NCI-H1105 treated with DMSO at 0.1 percent for 48 hours (cell line): ENCODE measurements around the gene TECRL.

Experiments
- DNase-seq: peaks from one replicate; lab custom pipeline; 2025; lab: John Stamatoyannopoulos, UW

TECRL gene, protein sequence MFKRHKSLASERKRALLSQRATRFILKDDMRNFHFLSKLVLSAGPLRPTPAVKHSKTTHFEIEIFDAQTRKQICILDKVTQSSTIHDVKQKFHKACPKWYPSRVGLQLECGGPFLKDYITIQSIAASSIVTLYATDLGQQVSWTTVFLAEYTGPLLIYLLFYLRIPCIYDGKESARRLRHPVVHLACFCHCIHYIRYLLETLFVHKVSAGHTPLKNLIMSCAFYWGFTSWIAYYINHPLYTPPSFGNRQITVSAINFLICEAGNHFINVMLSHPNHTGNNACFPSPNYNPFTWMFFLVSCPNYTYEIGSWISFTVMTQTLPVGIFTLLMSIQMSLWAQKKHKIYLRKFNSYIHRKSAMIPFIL

DNA sequence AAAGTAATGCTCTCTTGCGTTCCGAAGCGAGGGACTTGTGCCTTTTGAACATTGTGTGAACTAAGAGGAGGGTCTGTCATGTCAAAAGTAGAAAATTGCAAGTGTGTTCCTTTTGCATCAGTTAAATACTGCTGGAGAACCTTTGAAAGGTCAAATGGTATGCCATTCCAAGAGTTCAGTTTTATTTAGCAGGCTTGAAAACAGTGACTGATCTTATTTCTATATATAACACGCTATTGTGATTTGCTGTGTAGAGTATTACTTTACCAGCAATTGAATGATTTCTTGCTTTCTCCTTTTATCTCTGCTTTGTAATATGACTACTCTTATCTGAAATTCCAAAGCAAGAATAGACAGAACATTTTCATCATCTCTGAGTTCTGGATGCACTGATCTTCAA lies at the start of gene TECRL:
TECRL (minus strand) TSS at position 151 of the 400 bp plus-strand sequence; CDS start at position 52, 99 bp downstream.
- DNase-seq: no peak

DNA sequence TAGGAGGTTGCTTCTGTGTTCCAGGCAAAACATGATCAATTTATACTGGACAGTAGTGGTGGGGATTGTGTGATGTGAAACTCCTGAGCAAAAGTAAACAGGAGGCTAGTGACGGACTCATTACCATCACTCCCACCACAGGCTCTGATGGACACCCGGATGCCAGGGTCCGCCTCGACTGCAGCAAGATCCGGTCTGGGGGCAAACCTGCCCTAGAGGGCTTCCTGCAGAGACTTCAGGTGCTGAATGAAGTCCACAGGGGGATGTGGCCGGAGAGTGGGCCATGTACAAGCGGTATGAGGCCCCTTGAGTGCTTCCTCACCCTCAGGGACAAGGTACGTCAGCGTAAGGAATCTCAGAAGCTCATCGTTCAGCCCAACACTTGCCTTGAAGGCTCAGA lies 23.4 kb upstream of the TECRL start:
- no peak for DNase-seq

DNA sequence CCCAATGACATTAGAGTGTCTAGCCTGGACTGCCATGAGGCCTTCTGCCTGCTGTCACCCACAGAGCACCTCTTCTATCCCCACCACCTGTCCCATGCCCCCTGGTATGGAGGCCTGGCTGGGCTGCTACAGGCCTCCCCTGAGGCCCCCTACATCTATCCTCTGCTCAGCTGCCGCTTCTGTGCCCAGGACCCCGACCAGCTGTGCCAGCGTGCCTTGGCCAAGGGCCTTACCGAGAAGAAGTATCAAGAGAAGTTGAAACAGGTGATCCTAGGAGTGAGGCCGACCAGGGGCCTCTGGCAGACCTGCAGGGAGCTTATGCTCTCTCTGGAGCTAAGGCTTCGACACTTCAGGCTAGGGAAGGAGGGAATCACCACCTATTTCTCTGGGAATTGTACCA lies 21.7 kb upstream of the TECRL start:
- DNase-seq: no peak

DNA sequence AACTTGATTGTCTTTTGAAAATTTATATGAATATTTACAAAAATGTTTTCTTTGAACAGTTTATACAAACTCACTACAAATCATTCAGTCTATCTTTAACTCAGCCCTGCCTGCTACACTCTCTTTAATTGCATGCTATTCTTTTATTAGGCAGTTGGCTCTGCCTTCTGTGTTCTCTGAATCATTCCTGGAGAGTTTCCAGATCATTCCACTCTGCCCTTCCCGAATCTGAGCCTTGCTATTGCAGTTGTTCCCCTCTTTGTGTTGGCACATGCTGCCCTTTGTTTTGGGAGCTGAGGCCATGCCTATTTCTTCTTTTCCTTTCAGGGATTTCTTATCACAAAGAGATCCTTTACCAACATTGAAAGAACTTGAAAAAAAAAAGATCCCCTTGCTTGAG lies 8.7 kb upstream of the TECRL start:
- no peak for DNase-seq

DNA sequence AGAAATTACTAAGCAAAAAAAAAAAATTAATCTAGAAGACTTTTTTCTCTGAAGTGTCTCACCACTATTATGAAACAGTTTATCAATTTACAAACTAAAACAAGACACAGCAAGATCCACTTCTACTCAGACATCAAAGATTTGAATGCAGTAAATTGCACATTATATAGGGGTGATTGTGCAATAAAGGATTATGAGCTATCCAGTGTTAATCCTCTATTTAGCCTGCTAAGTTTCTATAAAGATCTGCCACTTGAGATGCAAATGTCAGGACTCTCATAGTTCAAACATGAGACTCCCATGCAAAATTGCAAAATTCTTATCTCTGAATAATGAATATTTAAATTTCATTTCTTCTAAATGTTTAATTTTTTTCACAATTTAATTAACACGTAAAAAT lies 2.2 kb downstream of the TECRL start:
- DNase-seq: no peak

DNA sequence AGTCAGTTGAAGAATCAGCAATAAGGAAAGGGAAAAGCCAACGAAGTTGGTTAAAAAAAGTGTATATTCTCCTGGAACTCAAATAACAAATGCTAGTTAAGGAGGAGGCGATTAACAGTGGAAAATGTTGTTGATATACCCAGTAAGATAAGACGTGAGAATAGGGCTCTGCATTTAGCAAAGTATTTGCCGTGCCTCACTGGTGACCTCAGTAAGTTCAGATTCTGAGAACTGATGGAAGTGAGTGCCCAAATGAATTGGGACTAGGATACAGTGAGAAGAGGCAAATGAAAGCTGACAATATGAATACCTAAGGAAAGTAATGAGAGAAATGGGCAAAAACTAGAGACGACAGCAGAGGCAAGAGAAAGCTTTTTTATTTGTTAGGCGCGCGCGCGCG lies 3.5 kb downstream of the TECRL start:
- DNase-seq: no peak

DNA sequence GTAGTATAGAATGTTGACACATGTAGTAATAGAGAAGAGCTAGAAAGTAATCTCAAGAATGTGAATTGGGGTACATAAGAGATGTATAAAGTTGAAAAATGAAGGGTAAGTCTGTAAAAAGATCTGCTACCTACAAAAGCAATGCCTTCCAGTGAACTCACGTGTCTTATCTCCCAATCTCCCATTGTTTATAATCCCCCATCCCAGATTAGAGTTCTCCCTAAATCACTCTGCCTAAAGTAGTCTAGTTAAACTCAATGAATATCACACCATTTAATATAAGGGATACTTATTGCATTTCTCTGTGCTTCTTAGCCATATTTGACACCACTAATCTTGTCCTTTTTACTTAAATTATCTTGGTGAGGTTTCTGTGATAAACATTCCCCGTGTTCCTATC lies 6.6 kb downstream of the TECRL start:
- no peak for DNase-seq

DNA sequence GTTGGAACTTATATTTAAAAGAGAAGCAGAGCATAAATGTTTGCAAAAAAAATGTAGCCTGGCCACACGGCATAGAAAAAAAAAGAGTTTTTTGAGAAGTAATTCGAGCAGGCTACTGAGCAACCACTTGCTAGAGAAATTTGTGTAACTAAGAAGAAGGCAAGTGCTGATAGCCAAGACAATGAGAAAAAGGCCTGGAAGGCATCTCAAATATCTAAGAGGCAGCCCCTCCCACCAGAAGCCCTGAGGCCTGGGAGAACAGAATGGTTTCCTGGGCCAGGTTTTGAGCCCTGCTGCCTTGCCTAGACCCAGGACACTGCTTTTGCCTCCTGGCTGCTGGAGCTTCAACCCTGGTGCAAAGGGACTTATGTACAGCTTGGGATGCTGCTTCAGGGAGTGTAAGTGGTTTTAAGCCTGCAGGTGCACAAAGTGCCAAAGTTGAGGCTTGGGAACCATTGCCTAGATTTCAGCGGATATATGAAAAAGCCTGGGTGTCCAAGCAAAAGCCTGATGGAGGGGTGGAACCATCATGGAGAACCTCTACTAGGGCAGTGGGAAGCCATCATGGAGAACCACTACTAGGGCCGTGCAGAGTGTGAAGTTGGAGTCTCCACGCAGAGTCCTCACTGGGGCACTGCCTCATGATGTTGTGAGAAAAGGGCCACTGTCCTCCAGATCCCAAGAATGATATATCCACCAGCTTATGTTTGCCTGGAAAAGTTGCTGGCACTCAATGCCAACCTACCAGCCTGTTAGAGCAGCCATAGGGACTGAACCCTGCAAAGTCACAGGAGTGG lies 9.7 kb downstream of the TECRL start:
- DNase-seq: no peak

DNA sequence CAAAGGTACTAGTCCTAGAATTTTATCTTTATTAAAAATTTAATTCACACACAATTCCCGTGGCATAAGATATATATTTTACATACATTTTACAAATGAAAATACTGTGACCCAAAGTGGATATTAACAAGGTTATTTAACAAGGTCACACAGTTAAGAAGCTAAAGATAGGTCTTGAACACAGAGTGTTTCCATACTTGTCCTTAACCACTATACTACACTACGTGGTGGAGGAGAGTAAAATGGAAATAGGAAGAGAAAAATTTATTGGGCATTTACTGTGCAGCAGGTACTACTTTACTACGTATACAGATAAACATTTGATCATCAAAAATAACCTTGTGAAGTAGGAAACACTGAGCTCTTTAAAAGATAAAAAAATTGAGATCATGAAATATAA lies 14.8 kb downstream of the TECRL start:
- no peak for DNase-seq

DNA sequence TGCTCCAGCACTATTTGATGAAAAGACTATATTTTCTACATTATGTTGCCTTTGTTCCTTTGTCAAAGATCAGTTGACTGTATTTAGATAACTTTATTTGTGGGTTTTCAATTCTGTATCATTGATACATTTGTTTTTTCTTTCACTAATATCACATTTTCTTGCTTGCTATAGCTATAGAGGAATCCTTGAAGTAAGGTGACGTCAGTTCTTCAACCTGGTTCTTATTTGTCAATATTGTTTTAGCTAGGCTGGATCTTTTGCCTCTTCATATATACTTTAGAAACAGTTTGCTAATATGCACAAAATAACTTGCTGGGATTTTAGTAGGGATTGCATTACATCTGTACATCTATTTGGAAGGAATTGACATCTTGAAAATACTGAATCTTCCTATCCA lies 21.0 kb downstream of the TECRL start:
- DNase-seq: no peak

DNA sequence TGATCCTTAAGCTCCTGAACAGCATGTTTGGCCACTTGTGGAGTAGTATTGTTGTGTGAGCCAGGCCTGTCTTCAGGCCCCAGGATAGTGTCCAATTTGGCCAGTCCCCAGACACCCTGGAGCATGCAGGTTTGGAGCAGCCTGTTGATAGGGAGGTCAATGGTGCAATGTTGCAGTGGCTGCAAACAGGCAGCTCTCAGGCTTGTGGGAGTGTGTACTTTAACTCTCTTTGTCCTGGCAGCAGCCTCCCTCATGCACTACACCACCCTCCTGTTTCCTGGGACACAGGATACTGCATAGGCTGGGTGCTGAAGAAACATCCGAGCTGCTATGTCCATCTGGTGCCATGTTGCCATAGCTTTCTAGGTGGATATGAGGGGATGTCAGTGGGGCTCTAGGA lies 24.0 kb downstream of the TECRL start:
- no peak for DNase-seq

DNA sequence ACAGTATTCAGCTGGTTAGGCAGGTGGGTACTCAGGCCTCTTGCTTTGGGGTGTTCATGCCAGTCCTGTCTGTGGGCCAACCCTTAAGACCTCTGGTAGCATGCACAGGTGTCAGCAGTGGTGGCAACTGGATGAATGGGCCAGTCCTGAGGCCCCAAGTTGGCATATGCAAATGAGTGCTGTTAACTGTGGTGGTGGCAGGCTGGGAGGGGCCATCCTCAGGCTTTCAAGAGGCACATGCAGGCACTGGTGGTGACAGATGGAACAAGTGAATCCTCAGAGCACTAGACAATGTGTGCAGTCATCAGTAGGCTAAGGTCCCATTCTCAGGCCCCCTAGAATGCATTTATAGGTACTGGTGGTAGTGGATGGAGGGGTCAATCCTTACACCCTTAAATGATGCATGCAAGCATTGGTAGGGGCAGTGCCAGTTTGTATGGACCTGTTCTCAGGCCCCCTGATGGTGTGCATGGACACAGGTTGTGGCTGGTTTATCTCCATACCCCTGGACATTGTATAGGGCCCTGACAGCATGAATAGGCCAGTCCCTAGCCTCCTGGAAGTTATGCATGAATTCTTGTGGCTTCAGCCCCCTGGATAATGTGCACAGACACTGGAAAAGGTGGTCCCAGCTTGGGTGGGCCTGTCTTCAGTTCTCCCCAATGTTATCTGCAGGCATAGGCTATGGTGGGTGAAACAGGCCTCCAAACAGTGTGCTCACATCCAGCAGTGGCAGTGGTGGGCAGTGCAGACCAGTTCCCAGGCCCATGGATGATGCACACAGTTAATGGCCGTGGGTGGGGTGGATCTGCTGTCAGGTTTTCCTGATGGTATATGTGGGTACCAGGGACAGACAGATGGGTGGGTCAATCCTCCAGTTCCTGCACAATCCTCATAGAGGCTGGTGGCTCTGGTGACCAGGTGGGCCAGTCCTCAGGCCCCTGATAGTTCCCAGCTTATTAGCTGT lies 24.7 kb downstream of the TECRL start:
- no peak for DNase-seq

DNA sequence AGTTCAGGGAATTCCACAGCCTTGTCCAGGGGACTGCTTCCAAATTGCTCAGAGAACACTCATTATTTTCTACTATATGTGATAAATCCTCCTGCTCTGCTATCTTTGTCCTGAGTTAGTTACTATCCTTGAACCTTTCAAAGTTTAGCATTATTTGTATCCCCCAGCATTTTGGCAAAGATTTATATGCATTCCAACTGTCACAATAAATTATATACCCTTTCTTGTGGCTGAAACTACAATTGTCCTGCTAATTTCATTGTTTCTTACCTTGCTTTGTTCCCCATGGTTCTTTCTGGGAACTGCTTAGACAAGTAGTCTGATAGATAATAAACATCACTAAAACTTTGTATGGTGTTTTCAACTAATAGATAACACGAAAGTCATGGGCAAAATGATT lies 40.5 kb downstream of the TECRL start:
- no peak for DNase-seq

DNA sequence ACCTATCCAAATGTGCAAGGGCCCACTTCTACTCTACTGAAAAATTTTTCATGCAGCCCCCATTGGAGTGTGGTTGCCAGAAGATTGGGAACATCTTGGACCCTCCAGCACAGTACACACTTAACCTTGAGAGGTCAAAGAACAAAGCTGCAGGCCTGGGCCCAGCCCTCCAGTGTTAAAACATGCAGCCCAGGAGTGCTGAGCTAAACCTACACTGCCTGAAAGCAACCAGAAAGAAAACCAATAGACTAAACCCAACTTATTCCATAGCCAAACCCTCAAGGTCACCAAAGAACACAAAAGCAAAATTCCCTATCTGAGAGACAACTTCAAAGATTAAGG lies 47.9 kb downstream of the TECRL start:
- no peak for DNase-seq

DNA sequence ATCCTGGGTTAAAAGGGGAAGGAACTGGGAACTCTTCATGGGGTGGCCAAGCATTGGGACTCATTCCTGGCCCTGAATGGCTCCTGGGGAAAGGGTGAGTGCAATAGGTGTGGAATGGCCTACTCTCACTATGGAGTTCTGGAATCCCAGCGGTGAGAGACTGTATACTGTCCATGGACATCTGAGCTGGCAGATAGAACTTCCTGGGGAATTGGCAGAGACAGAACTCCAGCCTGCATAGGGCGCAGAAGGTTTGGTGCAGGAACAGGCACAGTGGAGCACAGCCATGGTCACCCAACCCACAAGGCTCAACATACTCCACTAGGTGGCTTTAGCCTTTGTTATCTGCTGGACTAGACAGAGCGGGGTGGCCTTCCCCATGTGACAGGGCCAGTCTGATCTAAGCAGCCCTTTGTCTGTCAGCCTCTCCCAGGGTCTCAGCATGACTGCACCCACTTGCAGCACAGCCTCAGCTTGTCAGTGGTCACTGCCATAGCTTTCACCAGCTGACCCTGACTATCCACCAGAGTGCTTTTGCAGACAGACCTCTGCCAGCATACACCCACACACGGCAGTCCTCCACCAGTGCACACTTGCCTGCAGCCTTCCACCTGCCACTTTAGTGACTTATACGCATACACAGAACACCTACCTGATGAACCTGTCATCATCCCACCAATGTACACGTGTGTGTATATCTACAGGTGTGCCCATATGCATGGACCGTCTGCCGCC lies 48.4 kb downstream of the TECRL start:
- DNase-seq: no peak

DNA sequence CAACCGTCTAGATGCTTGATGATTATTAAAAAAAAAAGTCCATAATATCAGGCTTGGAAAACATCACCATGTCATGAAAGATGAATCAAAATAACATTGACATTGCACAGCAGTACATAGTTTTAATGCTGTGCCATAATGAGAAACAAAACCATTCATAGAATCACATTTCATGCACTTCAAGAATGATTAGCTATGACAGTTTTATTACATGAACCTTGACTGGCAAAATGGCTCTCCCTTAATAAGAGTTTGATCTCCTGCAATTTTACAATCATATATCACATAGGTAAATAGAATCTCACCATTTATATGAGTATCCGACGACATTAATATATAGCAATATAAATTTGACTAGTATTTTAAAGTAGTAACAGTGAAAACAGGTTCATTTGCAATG lies 49.8 kb downstream of the TECRL start:
- DNase-seq: no peak

DNA sequence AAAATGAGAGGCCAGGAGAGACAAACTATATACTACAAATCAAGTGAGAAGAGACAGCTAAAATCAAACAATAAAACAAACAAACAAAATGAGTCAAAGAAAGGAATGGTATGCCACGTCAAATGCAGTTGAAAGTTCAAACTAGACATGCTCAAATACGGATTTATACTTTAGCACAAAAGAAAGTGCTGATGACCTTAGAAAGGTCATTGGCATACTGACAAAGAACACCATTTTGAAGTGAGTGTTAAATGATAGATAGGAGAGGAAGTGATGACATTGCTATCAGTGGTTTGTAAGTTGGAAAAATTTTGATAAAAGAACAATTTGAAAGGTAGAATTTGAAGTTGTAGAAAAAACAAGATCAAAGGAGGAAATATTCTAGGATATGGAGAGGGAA lies 55.3 kb downstream of the TECRL start:
- no peak for DNase-seq

DNA sequence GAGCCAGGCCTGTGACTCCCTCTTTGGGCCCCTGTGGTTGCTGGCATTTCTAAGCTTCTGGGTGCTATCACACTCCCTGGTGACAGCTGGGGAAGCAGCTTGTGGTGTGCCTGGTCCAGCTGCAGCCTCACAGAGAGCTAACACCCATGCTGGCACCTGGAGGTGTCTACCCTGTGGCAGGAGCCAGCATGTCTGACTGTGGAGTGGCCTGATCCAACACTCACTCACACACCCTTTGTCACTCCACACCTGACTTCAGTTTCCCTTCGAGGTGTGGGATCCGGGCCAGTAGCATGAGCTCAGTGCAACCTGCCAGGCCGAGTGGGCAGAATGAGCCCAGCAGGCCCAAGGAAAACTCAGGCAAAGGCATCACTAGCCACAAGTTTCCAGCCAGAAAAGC lies 67.5 kb downstream of the TECRL start:
- DNase-seq: no peak

DNA sequence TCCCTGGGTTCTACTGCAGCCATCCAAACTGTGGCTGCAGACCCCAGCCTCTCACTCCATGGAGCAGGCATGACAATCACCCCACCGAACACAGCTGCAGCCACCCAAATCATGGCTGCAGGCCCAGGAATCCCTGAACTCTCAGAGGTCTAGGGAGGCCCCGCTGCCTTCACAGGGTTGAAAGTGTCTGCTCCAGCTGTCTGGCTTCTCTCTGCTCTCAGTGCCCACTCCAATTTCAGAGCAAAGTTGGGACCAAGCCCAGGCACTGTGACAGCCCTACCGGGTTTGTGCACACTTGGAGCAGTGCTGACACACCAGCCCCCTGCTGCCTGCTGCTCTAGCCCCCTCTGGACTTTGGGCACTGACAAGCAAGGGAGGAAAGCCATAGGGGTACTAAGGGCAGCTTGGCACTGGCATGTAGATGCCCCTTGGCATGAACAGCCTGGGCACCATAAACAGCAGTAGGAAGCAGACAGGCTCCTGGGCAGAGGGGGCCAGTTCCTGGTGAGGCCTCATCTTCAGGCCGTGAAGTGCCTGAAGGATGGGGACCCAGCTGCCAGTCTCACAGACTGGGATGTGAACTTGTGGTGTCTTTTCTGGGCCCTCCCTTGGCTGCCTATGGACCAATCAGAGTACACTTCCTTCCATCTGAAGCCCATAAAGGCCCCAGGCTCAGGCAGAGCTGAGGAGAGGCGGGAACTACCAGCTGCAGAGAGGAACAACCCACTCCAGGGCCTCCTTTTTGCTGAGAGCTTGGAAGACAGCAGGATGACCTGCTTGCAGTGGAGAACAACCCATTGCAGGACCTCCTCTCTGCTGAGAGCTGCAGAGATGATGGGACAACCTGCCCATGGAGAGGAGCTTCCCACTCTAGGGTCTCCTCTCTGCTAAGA lies 68.8 kb downstream of the TECRL start:
- no peak for DNase-seq

DNA sequence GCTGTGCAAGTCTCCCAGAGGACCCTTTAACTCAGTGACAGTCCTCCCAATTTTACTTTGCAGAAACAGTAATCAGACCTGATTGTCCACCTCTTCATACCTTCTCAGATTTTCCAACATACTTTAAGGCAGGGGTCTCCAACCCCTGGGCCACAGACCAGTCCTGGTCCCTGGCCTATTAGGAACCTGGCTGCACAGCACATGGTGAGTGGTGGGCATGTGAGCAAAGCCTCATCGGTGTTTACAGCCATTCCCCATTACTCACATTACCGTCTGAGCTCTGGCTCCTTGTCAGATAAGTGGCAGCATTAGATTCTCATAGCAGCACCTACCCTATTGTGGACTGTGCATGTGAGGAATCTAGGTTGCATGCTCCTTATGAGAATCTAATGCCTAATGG lies 74.3 kb downstream of the TECRL start:
- DNase-seq: no peak

DNA sequence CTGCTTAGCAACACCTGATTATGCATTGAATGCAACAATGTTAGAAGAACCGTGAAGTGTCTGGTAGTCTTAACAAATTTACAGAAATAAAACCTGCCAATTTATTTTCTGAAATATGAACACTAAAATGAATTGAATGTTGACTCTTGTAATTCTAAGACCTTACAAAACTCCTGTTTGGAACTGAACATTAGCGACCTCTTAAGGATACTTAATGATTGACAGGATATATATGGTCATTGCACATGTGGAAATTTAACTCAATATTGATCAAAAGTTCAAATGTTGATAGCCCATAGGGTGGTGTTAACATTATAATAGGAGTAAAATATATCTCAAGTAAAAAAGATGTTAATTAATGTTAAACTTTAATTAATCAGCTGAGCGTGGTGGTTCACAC lies 79.1 kb downstream of the TECRL start:
- DNase-seq: no peak
